ENCODE measurements around the gene ADAMTS5. TPM values are rescaled to one million over a fixed set of nuclear protein-coding genes. Genes with fewer than 3 reads are reported as not detected.

ADAMTS5 gene
- total RNA-seq, 1 donor from 2014 or later = 62.8 TPM

DNA sequence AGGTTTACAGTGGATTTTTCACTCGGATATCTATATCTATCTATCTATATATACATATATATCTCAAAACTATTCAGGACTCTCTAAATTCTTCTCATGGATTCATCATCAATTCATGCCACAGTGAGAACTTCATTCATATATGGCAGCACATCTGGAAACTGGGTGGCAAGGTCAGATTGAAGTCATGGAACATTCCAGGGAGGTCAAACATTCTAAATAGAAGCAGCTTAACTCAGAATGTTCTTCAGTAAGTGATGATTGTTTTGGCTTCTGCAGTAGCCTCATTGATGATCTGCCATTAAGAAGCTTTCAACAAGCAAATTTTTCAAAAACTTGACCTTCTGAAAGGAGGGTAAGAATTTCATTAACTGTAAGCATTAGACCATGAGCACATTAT lies 74.7 kb downstream of the ADAMTS5 start:
- Mint-ChIP-seq H3K36me3 (ENCODE audit: unreplicated experiment) (peaks cover 2% of the 10 kb centered on the region), H3K27ac (ENCODE audit: unreplicated experiment) (no peak overlapping the region), H3K27me3 (ENCODE audit: unreplicated experiment) (no peaks in the 10 kb centered on the region), H3K4me1 (ENCODE audit: unreplicated experiment) (peaks cover 2% of the 10 kb centered on the region), H3K4me3 (ENCODE audit: unreplicated experiment) (no peak overlapping the region), H3K9me3 (ENCODE audit: unreplicated experiment) (no peaks in the 10 kb centered on the region)
- no peak for DNase-seq (ENCODE audit: extremely low spot score, unreplicated experiment)
- no peak for TF ChIP-seq CTCF (IDR thresholded peaks at IDR 0.05)

DNA sequence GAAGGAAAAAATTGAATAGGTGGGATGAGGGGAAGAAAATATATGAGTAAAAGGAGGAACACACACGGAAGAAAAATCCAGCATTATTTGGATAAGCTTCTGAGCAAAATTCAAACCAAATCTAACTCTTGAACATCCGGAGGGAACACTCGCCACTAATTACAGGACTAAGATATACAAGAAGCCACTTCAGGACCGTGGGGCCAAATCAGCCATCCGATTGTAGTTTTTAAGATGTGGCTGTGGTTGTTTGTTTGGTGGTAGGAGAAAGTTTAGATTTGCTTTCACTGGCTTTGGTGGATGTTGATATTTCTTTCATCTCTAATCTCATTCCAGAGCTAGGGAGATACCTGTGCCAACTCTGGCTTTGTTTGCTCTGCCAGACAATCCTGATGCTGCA lies 78.0 kb downstream of the ADAMTS5 start:
- no peak overlapping the region for H3K4me3 Mint-ChIP-seq (ENCODE audit: unreplicated experiment)
- H3K36me3 Mint-ChIP-seq (ENCODE audit: unreplicated experiment) = peaks cover 2% of the 10 kb centered on the region
- H3K4me1 Mint-ChIP-seq (ENCODE audit: unreplicated experiment) = peaks cover 5% of the 10 kb centered on the region
- no peaks in the 10 kb centered on the region for H3K9me3 Mint-ChIP-seq (ENCODE audit: unreplicated experiment)
- DNase-seq (ENCODE audit: extremely low spot score, unreplicated experiment) = no peak
- TF ChIP-seq CTCF (IDR thresholded peaks at IDR 0.05) = no peak
- no peaks in the 10 kb centered on the region for H3K27me3 Mint-ChIP-seq (ENCODE audit: unreplicated experiment)
- H3K27ac Mint-ChIP-seq (ENCODE audit: unreplicated experiment) = no peak overlapping the region

GRCh38 chr21:26888256-26888655 lies 78.6 kb downstream of the ADAMTS5 start:
- no peak overlapping the region for H3K4me3 Mint-ChIP-seq (ENCODE audit: unreplicated experiment)
- DNase-seq (ENCODE audit: extremely low spot score, unreplicated experiment) = no peak
- no peaks in the 10 kb centered on the region for H3K9me3 Mint-ChIP-seq (ENCODE audit: unreplicated experiment)

DNA sequence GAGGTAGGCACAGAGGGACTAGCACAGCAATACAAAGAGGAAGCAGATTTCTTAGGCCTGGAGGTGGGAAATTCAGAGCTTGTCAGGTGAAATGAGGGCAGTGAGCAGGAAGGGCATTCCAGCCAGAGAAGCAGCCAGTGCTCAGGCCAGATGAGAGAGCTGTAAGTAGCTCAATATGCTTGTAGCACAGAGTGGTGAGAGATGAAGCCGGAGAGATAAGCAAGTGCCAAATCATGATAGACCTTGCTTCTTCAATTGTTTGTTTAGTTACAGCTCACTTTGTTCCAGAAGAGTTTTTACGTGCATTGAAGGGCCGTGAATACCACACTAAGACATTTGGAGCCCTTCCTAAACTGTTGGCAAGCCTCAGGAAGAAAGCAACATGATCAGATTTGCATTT lies 79.6 kb downstream of the ADAMTS5 start:
- TF ChIP-seq CTCF (IDR thresholded peaks at IDR 0.05) = no peak
- H3K4me3 Mint-ChIP-seq (ENCODE audit: unreplicated experiment) = no peak overlapping the region
- no peak overlapping the region for H3K27ac Mint-ChIP-seq (ENCODE audit: unreplicated experiment)
- no peak for DNase-seq (ENCODE audit: extremely low spot score, unreplicated experiment)
- H3K9me3 Mint-ChIP-seq (ENCODE audit: unreplicated experiment) = no peaks in the 10 kb centered on the region
- no peaks in the 10 kb centered on the region for H3K36me3 Mint-ChIP-seq (ENCODE audit: unreplicated experiment)
- H3K27me3 Mint-ChIP-seq (ENCODE audit: unreplicated experiment) = no peaks in the 10 kb centered on the region
- peaks cover 9% of the 10 kb centered on the region for H3K4me1 Mint-ChIP-seq (ENCODE audit: unreplicated experiment)

More at GRCh38 chr21:26888256-26888655, 78.6 kb downstream of the ADAMTS5 start:
- Mint-ChIP-seq H3K27me3 (ENCODE audit: unreplicated experiment) (no peaks in the 10 kb centered on the region), H3K4me1 (ENCODE audit: unreplicated experiment) (peaks cover 9% of the 10 kb centered on the region), H3K27ac (ENCODE audit: unreplicated experiment) (no peak overlapping the region), H3K36me3 (ENCODE audit: unreplicated experiment) (peaks cover 2% of the 10 kb centered on the region)
- no peak for TF ChIP-seq CTCF (IDR thresholded peaks at IDR 0.05)

DNA sequence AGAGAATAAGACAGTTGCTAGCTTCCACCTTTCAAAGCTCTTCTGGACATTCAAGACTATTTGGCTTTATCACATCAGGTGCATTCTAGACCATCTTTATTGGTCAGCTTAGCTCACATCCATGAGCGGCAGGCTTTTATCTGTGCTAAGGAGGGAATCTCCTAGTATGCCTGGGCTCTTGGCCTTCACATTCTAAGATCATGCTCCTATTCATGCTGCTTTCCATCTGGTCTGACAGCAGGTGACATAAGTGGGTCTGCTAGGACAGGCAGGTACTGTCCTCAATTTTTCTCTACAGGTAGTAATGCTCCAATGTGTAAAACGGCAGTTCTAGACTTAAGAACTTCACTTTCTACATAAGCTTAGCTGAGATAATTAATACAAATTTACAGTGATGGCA lies 82.5 kb downstream of the ADAMTS5 start:
- Mint-ChIP-seq H3K9me3 (ENCODE audit: unreplicated experiment) (no peaks in the 10 kb centered on the region), H3K4me1 (ENCODE audit: unreplicated experiment) (peaks cover 10% of the 10 kb centered on the region)

More for the DNA sequence above, 82.5 kb downstream of the ADAMTS5 start:
- no peak overlapping the region for H3K27ac Mint-ChIP-seq (ENCODE audit: unreplicated experiment)
- DNase-seq (ENCODE audit: extremely low spot score, unreplicated experiment) = no peak
- no peaks in the 10 kb centered on the region for H3K36me3 Mint-ChIP-seq (ENCODE audit: unreplicated experiment)
- TF ChIP-seq CTCF (IDR thresholded peaks at IDR 0.05) = no peak
- no peaks in the 10 kb centered on the region for H3K27me3 Mint-ChIP-seq (ENCODE audit: unreplicated experiment)
- H3K4me3 Mint-ChIP-seq (ENCODE audit: unreplicated experiment) = no peak overlapping the region

Measured in osteocyte (in vitro differentiated cells).